ENCODE data around the gene KANSL1. TPM values are rescaled to one million over a fixed set of nuclear protein-coding genes. Genes with fewer than 3 reads are reported as not detected.

Gene KANSL1
- total and polyA plus RNA-seq, 2 experiments from 2014 or later: 49.0 to 206 TPM

- peak; percentile 26 for ATAC-seq
- H3K4me1 Mint-ChIP-seq: peaks cover 39% of the 10 kb centered on the region
- peaks cover 37% of the 10 kb centered on the region for H3K36me3 Mint-ChIP-seq (ENCODE audit: low read depth)
- Histone ChIP-seq H3K9me2 (ENCODE audit: insufficient read depth) (no peaks in the 10 kb centered on the region), H3F3A (replicated peaks; ENCODE audit: low read depth) (0 out of 2 replicates have a peak, but pooled peaks cover 10% of the 10 kb centered on the region), H3K36me3 (ENCODE audit: insufficient read depth) (no peaks in the 10 kb centered on the region), H2AFZ (no peak overlapping the region), H3K4me2 (peak overlapping the region; percentile 75), H3K4me1 (ENCODE audit: insufficient read depth) (peaks cover 43% of the 10 kb centered on the region), H3K79me2 (replicated peaks; ENCODE audit: insufficient read depth) (peaks cover 85% of the 10 kb centered on the region), H4K20me1 (replicated peaks; ENCODE audit: insufficient read depth) (peaks cover 44% of the 10 kb centered on the region), H3K27me3 (ENCODE audit: insufficient read depth) (no peaks in the 10 kb centered on the region), H3K4me3 (peak overlapping the region; percentile 54), H3K27ac (ENCODE audit: low read depth) (peak overlapping the region; percentile 99)
- peak overlapping the region; percentile 96 for H3K4me3 Mint-ChIP-seq
- TF ChIP-seq, protein P1, sequence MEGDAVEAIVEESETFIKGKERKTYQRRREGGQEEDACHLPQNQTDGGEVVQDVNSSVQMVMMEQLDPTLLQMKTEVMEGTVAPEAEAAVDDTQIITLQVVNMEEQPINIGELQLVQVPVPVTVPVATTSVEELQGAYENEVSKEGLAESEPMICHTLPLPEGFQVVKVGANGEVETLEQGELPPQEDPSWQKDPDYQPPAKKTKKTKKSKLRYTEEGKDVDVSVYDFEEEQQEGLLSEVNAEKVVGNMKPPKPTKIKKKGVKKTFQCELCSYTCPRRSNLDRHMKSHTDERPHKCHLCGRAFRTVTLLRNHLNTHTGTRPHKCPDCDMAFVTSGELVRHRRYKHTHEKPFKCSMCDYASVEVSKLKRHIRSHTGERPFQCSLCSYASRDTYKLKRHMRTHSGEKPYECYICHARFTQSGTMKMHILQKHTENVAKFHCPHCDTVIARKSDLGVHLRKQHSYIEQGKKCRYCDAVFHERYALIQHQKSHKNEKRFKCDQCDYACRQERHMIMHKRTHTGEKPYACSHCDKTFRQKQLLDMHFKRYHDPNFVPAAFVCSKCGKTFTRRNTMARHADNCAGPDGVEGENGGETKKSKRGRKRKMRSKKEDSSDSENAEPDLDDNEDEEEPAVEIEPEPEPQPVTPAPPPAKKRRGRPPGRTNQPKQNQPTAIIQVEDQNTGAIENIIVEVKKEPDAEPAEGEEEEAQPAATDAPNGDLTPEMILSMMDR (conservative IDR thresholded peaks at IDR 0.05; ENCODE audit: low read depth in 2 of 2): 0 out of 4 replicates have a peak, but pooled peaks of 1 of the 2 experiments have one; percentile 2
- TF ChIP-seq EZH2phosphoT487 (IDR thresholded peaks at IDR 0.05; ENCODE audit: unreplicated experiment) (no peak), POLR2AphosphoS5 (IDR thresholded peaks at IDR 0.05; ENCODE audit: low read depth) (peak; percentile 63), CREB1 (CRISPR knock-in tag; IDR thresholded peaks at IDR 0.05; ENCODE audit: low read depth) (0 out of 2 replicates have a peak, but pooled peaks have one; percentile 56)
- TF ChIP-seq, protein P2, sequence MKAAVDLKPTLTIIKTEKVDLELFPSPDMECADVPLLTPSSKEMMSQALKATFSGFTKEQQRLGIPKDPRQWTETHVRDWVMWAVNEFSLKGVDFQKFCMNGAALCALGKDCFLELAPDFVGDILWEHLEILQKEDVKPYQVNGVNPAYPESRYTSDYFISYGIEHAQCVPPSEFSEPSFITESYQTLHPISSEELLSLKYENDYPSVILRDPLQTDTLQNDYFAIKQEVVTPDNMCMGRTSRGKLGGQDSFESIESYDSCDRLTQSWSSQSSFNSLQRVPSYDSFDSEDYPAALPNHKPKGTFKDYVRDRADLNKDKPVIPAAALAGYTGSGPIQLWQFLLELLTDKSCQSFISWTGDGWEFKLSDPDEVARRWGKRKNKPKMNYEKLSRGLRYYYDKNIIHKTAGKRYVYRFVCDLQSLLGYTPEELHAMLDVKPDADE (IDR thresholded peaks at IDR 0.05): no peak
- peaks cover 16% of the 10 kb centered on the region for H3K27me3 Mint-ChIP-seq (ENCODE audit: insufficient read depth, low read depth, poor library complexity)
- H3K9me3 Mint-ChIP-seq: peaks cover 6% of the 10 kb centered on the region; the same call in 2 of the 3 replicates
- peak; percentile 91 for DNase-seq (ENCODE audit: low spot score)
- peak overlapping the region; percentile 99 for H3K27ac Mint-ChIP-seq
These were observed 634 bp downstream of the KANSL1 start for GRCh38 chr17:46192439-46193150.

GRCh38 chr17:46192189-46192438, 1.1 kb downstream of the KANSL1 start:
- TF ChIP-seq REST (IDR thresholded peaks at IDR 0.05; ENCODE audit: unreplicated experiment) (no peak), STAT1 (IDR thresholded peaks at IDR 0.05; ENCODE audit: unreplicated experiment) (no peak)
- TF ChIP-seq, protein P1 (conservative IDR thresholded peaks at IDR 0.05; ENCODE audit: low read depth in 2 of 2): 0 out of 4 replicates have a peak, but pooled peaks of 1 of the 2 experiments have one; percentile 1
- Histone ChIP-seq H2AFZ (no peak overlapping the region), H3K27me3 (ENCODE audit: insufficient read depth) (no peaks in the 10 kb centered on the region), H3K4me2 (peak overlapping the region; percentile 75), H3K9me2 (ENCODE audit: insufficient read depth) (no peaks in the 10 kb centered on the region), H3K27ac (ENCODE audit: low read depth) (peak overlapping the region; percentile 99), H4K20me1 (replicated peaks; ENCODE audit: insufficient read depth) (peaks cover 45% of the 10 kb centered on the region), H3K4me3 (peak overlapping the region; percentile 54), H3K36me3 (ENCODE audit: insufficient read depth) (no peaks in the 10 kb centered on the region), H3K4me1 (ENCODE audit: insufficient read depth) (peaks cover 47% of the 10 kb centered on the region), H3F3A (replicated peaks; ENCODE audit: low read depth) (0 out of 2 replicates have a peak, but pooled peaks cover 10% of the 10 kb centered on the region), H3K79me2 (replicated peaks; ENCODE audit: insufficient read depth) (peaks cover 85% of the 10 kb centered on the region)
- ATAC-seq (no peak), DNase-seq (ENCODE audit: low spot score) (no peak)
- H3K4me3 Mint-ChIP-seq: peak overlapping the region; percentile 96
- peak overlapping the region; percentile 99 for H3K27ac Mint-ChIP-seq
- peaks cover 32% of the 10 kb centered on the region for H3K36me3 Mint-ChIP-seq (ENCODE audit: low read depth)
- H3K9me3 Mint-ChIP-seq: peaks cover 2% of the 10 kb centered on the region; the same call in 1 of the 3 replicates
- H3K27me3 Mint-ChIP-seq (ENCODE audit: insufficient read depth, low read depth, poor library complexity): peaks cover 16% of the 10 kb centered on the region
- H3K4me1 Mint-ChIP-seq: peaks cover 44% of the 10 kb centered on the region
